ENCODE results near the gene TFDP2. TPM values are rescaled to one million over a fixed set of nuclear protein-coding genes. Genes with fewer than 3 reads are reported as not detected.
"Not testable (repeated sequence)": the region's sequence is repeated elsewhere in the genome, so short reads cannot be mapped to it uniquely, and the experiment has no call there.

Gene TFDP2
- total RNA-seq, 2 donors from 2014 or later, result 22.1 to 31.9 TPM

GRCh38 chr3:142115867-142116668, 33.3 kb downstream of the TFDP2 start:
- H3K27me3 Mint-ChIP-seq, result no peaks in the 10 kb centered on the region
- H3K27ac Mint-ChIP-seq, result no peak overlapping the region
- no peak overlapping the region for H3K4me3 Mint-ChIP-seq
- H3K9me3 ChIP-seq (ENCODE audit: control insufficient read depth, low read length, poor library complexity, severe bottlenecking), result no peaks in the 10 kb centered on the region
- DNase-seq (no peak), ATAC-seq (no peak)
- peaks cover 16% of the 10 kb centered on the region for H3K4me1 Mint-ChIP-seq
- no peaks in the 10 kb centered on the region for H3K36me3 Mint-ChIP-seq (ENCODE audit: low read depth)

GRCh38 chr3:142112601-142113000, 36.7 kb downstream of the TFDP2 start:
- Mint-ChIP-seq H3K27ac (no peak overlapping the region), H3K27me3 (no peaks in the 10 kb centered on the region), H3K4me1 (peaks cover 9% of the 10 kb centered on the region), H3K4me3 (no peak overlapping the region), H3K36me3 (ENCODE audit: low read depth) (no peaks in the 10 kb centered on the region)
- ATAC-seq (no peak), DNase-seq (no peak)
- H3K9me3 ChIP-seq (ENCODE audit: control insufficient read depth, low read length, poor library complexity, severe bottlenecking), result no peaks in the 10 kb centered on the region

DNA sequence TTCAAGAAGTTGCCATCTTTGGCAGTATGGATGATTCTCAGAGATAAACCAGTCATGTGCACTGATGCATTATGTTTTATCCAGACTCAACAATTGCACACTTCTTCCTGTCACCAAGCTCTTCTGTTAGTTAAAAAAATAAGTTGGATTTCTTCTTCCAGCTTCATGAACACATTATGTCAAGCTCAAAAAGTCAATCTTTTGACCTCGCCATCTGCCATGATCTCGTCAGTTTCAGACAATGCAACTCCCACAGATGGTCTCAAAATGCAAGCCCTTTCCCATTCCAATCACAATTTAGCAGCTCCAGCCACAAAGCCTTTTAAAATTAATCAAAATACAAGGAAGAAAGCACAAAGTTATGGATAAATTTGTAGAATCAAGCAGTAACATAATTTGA, 42.8 kb downstream of the TFDP2 start:
- no peak for ATAC-seq
- Mint-ChIP-seq H3K27me3 (no peaks in the 10 kb centered on the region), H3K4me3 (no peak overlapping the region)

GRCh38 chr3:142105991-142106390, 43.4 kb downstream of the TFDP2 start:
- Mint-ChIP-seq H3K4me3 (no peak overlapping the region), H3K27me3 (no peaks in the 10 kb centered on the region), H3K4me1 (peaks cover 3% of the 10 kb centered on the region), H3K27ac (no peak overlapping the region), H3K36me3 (ENCODE audit: low read depth) (no peaks in the 10 kb centered on the region)
- DNase-seq (no peak), ATAC-seq (no peak)
- H3K9me3 ChIP-seq (ENCODE audit: control insufficient read depth, low read length, poor library complexity, severe bottlenecking), result no peaks in the 10 kb centered on the region

More for the DNA sequence above, 42.8 kb downstream of the TFDP2 start:
- Mint-ChIP-seq H3K4me1 (peaks cover 3% of the 10 kb centered on the region), H3K36me3 (ENCODE audit: low read depth) (no peaks in the 10 kb centered on the region), H3K27ac (no peak overlapping the region)
- no peak for DNase-seq
- no peaks in the 10 kb centered on the region for H3K9me3 ChIP-seq (ENCODE audit: control insufficient read depth, low read length, poor library complexity, severe bottlenecking)

GRCh38 chr3:142104763-142105162, 44.6 kb downstream of the TFDP2 start:
- Mint-ChIP-seq H3K27ac (no peak overlapping the region), H3K4me3 (no peak overlapping the region), H3K36me3 (ENCODE audit: low read depth) (peaks cover 3% of the 10 kb centered on the region), H3K27me3 (no peaks in the 10 kb centered on the region), H3K4me1 (peaks cover 7% of the 10 kb centered on the region)
- H3K9me3 ChIP-seq (ENCODE audit: control insufficient read depth, low read length, poor library complexity, severe bottlenecking), result no peaks in the 10 kb centered on the region
- DNase-seq (no peak), ATAC-seq (no peak)

DNA sequence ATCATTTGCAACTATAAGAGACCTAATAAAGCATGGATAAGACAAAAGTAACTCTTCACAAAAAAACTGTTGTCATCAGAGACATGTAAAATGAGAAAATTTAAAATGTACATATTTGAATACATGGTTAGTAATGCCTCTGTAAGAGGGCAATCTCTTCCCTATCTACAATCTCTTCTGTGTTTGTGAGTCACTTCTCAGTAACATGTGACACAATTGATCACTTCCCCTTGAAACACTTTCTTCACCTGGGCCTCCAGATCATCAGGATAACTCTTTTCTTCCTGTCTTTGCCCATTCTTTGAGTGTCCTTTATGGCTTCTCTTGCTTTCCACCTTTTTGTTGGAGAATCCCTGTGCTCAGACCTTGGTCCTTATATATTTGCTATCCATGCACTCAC, 50.4 kb downstream of the TFDP2 start:
- peaks cover 4% of the 10 kb centered on the region for H3K36me3 Mint-ChIP-seq (ENCODE audit: low read depth)

GRCh38 chr3:142097099-142097843, 52.1 kb downstream of the TFDP2 start:
- peaks cover 4% of the 10 kb centered on the region for H3K36me3 Mint-ChIP-seq (ENCODE audit: low read depth)
- H3K4me1 Mint-ChIP-seq, result peaks cover 7% of the 10 kb centered on the region
- DNase-seq (no peak), ATAC-seq (no peak)
- H3K27ac Mint-ChIP-seq, result no peak overlapping the region
- no peaks in the 10 kb centered on the region for H3K9me3 ChIP-seq (ENCODE audit: control insufficient read depth, low read length, poor library complexity, severe bottlenecking)
- no peak overlapping the region for H3K4me3 Mint-ChIP-seq
- H3K27me3 Mint-ChIP-seq, result no peaks in the 10 kb centered on the region

More for the DNA sequence above, 50.4 kb downstream of the TFDP2 start:
- H3K9me3 ChIP-seq (ENCODE audit: control insufficient read depth, low read length, poor library complexity, severe bottlenecking), result no peaks in the 10 kb centered on the region
- Mint-ChIP-seq H3K27ac (no peak overlapping the region), H3K4me1 (peaks cover 7% of the 10 kb centered on the region), H3K4me3 (no peak overlapping the region), H3K27me3 (no peaks in the 10 kb centered on the region)
- ATAC-seq, result no peak
- DNase-seq, result no peak

GRCh38 chr3:142095841-142096240, 53.5 kb downstream of the TFDP2 start:
- Mint-ChIP-seq H3K36me3 (ENCODE audit: low read depth) (peaks cover 4% of the 10 kb centered on the region), H3K27me3 (no peaks in the 10 kb centered on the region), H3K4me1 (peaks cover 7% of the 10 kb centered on the region), H3K4me3 (no peak overlapping the region), H3K27ac (no peak overlapping the region)
- ATAC-seq, result no peak
- no peak for DNase-seq
- no peaks in the 10 kb centered on the region for H3K9me3 ChIP-seq (ENCODE audit: control insufficient read depth, low read length, poor library complexity, severe bottlenecking)

DNA sequence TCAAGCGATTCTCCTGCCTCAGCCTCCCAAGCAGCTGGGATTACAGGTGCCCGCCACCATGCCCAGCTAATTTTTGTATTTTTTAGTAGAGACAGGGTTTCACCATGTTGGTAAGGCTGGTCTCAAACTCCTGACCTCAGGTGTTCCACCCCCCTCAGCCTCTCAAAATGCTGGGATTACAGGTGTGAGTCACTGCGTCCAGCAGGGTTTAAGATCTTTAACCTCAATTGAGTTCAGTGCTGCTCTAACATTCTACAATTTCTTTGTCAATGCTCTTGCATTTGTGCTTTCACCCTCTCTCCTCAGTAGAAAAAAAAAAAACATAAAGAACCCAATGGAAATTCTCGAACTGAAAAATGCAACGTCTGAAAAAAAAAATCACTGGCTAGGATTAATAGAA, 60.4 kb downstream of the TFDP2 start:
- H3K27me3 Mint-ChIP-seq, H3K27ac Mint-ChIP-seq: not testable (repeated sequence)

GRCh38 chr3:142088522-142088921, 60.8 kb downstream of the TFDP2 start:
- H3K4me1 Mint-ChIP-seq, result no peaks in the 10 kb centered on the region
- H3K27ac Mint-ChIP-seq, result no peak overlapping the region
- no peak for DNase-seq
- H3K9me3 ChIP-seq (ENCODE audit: control insufficient read depth, low read length, poor library complexity, severe bottlenecking), result no peaks in the 10 kb centered on the region
- H3K27me3 Mint-ChIP-seq, result no peaks in the 10 kb centered on the region
- ATAC-seq, result no peak
- H3K4me3 Mint-ChIP-seq, result no peak overlapping the region
- H3K36me3 Mint-ChIP-seq (ENCODE audit: low read depth), result peaks cover 5% of the 10 kb centered on the region

More for the DNA sequence above, 60.4 kb downstream of the TFDP2 start:
- ATAC-seq; H3K9me3 ChIP-seq (ENCODE audit: control insufficient read depth, low read length, poor library complexity, severe bottlenecking); DNase-seq; H3K4me1 Mint-ChIP-seq; H3K4me3 Mint-ChIP-seq; H3K36me3 Mint-ChIP-seq (ENCODE audit: low read depth): not testable (repeated sequence)

DNA sequence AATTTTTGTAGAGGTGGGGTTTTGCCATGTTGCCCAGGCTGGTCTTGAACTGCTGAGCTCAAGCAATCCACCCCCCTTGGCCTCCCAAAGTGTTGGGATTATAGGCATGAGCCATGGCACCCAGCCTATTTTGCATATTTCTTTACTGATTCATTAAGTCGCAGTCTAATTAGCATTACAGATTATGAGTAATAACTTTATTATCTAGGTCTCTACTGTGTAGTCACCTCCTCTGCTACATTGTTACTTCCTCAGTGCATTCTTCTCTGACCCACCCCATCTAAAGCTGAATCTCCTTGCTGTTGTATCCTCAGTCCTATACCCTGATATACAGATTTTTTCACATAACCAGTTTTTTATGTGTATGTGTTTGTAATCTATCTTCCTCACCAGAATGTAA, 61.7 kb downstream of the TFDP2 start:
- H3K4me3 Mint-ChIP-seq, result no peak overlapping the region
- no peaks in the 10 kb centered on the region for H3K9me3 ChIP-seq (ENCODE audit: control insufficient read depth, low read length, poor library complexity, severe bottlenecking)
- H3K27me3 Mint-ChIP-seq, result no peaks in the 10 kb centered on the region
- ATAC-seq (no peak), DNase-seq (no peak)
- H3K36me3 Mint-ChIP-seq (ENCODE audit: low read depth), result peaks cover 7% of the 10 kb centered on the region
- H3K4me1 Mint-ChIP-seq, result no peaks in the 10 kb centered on the region
- no peak overlapping the region for H3K27ac Mint-ChIP-seq

DNA sequence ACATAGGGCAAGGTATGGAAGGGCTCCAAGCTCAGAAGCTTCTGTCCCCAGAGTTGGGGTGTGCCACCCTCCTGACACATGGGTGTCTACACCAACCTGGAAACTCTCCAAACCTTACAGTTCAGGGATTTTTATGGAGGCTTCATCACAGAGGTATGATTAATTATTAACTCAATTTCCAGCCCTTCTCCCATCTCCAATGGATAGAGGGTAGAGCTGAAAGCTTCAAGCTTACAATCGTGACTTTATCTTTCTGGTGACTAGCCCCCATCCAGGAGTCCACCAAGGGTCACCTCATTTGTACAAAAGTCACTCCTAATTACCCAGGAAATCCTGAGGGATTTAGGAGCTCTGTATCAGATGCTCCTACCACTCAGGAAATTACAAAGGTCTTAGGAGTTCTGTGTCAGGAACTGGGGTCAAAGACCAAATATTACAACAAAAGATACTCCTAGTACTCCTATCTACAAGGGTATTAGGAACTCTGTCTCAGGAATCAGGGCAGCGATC, 62.7 kb downstream of the TFDP2 start:
- ATAC-seq (no peak), DNase-seq (no peak)
- no peak overlapping the region for H3K27ac Mint-ChIP-seq
- H3K4me3 Mint-ChIP-seq, result no peak overlapping the region
- peaks cover 7% of the 10 kb centered on the region for H3K36me3 Mint-ChIP-seq (ENCODE audit: low read depth)
- H3K9me3 ChIP-seq (ENCODE audit: control insufficient read depth, low read length, poor library complexity, severe bottlenecking), result no peaks in the 10 kb centered on the region
- H3K27me3 Mint-ChIP-seq, result no peaks in the 10 kb centered on the region
- no peaks in the 10 kb centered on the region for H3K4me1 Mint-ChIP-seq

GRCh38 chr3:142081178-142081577, 68.2 kb downstream of the TFDP2 start:
- Mint-ChIP-seq H3K36me3 (ENCODE audit: low read depth) (peaks cover 5% of the 10 kb centered on the region), H3K27ac (no peak overlapping the region), H3K4me3 (no peak overlapping the region), H3K4me1 (no peaks in the 10 kb centered on the region), H3K27me3 (no peaks in the 10 kb centered on the region)
- ATAC-seq (no peak), DNase-seq (no peak)
- no peaks in the 10 kb centered on the region for H3K9me3 ChIP-seq (ENCODE audit: control insufficient read depth, low read length, poor library complexity, severe bottlenecking)
